Jurkat, Clone E6-1 (cell line): ENCODE measurements around the gene ORMDL2.
"Not testable (repeated sequence)": the region's sequence is repeated elsewhere in the genome, so short reads cannot be mapped to it uniquely, and the experiment has no call there.

ENCODE experiments used
- DNase-seq: peaks from one replicate; pipeline ENCODE4 v3.0.0-alpha.2; 2011; ENCODE audit warnings: low read depth, low spot score
- H3K4me3 ChIP-seq: 2 replicates; pipeline ENCODE4 v1.5.1; 2011; ENCODE audit warnings: mild to moderate bottlenecking, low read length, control low read depth, moderate library complexity

Gene ORMDL2

DNA sequence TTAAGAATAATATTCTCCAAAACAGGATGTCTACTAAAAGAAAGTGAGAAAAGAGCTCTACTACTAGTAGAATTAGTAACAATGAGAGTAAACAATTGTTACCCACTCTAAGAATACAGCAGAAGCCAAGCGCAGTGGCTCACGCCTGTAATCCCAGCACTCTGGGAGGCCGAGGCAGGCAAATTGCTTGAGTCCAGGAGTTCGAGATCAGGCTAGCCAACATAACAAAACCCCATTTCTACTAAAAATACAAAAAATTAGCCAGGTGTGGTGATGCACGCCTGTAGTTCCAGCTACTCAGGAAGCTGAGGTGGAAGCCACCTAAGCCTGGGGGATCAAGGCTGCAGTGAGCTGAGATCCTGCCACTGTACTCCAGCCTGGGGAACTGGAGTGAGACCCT lies 6.9 kb downstream of the ORMDL2 start:
- no peak overlapping the region for H3K4me3 ChIP-seq
- DNase-seq = no peak

- no peak for DNase-seq
- no peak overlapping the region for H3K4me3 ChIP-seq
Observed at GRCh38 chr12:55827806-55828205, 10.0 kb downstream of the ORMDL2 start.

GRCh38 chr12:55828357-55828756 lies 10.5 kb downstream of the ORMDL2 start:
- DNase-seq = no peak
- peak overlapping the region; percentile 73 for H3K4me3 ChIP-seq

DNA sequence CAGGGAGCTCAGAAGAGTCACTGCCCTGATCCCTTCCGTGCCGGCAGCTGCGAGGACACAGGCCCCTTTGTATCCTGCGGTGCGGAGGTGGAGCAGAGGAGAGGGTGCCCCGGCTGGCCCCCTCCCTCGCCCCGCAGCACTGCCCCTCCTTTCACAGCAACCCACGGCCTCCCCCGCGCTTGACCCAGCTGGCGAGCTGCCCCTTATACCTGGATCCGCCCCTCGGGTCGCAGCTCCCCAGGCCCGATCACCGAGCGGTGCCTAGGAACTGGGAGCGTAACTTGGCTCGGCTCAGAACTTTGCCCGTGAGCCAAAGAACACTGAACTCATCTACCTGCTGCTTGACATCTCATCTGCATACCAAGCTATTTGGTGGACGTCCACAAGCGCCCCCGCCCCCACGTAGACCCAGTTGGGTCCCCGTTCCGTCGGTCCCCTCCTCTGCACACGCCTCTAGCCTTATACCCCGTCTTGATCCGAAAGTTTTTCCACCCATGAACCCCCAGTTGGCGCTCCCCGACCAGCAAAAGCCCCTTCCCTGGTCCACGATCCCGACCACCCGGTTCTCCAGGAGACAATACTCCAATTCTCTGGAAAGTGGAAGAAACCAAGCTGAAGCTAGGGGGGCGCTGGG lies 12.2 kb downstream of the ORMDL2 start:
- peak overlapping the region; percentile 73 for H3K4me3 ChIP-seq
- DNase-seq = no peak

DNA sequence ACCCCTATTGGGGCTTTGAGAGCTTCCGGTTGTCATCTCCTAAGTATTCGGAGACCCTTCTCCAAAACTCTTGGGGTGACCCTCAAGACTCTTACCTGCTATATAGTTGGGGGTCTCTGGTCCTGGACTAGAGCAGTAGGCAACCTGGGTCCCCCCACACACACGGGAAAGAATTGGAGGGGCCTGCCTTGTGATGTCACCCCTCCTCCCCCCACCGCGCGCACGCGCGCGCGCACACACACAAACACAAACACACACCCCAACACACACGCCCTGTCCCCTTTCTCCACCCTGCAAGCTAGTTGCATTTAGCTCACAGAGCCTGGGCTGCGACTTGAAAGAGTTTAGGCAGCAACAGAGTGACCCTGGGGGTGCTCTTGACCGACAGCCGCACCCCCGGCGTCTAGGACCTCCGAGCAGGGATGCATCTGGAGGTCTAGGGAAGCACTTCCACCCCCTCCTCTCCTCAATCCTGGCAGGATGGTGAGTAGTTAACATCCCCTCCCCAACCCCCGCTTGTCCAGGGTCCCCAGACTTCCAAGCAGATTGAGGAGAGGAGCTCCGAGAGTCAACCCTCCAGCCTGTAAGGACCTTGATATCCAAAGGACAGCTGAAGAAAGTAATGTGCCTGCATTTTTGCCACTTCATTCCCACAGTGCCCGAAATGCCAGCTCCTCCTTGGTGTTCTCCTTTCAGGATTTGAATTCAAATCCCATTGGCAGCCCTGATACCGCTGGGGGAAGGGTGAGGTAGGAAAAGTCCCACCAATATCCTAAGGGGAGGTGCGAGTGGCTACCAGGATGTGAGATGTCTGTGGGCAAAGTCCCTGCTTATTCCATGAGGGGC lies 13.0 kb downstream of the ORMDL2 start:
- DNase-seq = no peak
- peak overlapping the region; percentile 73 for H3K4me3 ChIP-seq

- H3K4me3 ChIP-seq = no peak overlapping the region
- DNase-seq = no peak
Observed at GRCh38 chr12:55831447-55831815, 13.6 kb downstream of the ORMDL2 start.

DNA sequence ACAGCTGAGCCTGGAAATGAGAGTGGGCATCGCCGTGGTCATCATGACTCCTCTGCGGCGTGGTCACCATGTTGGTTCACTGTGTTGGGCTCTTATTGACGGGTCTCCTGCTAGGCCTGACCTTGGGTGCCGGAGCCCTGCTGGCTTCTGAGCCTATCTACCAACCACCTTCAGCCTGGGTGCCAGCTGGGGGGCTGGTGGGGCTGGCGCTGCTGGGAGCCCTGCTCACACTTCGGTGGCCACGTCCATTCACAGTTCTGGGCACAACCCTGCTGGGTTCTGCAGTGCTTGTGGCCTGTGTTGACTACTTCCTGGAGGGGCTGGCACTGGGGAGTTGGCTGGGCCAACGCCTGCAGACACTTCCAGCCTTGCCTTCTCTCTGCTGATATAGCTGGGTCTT lies 15.2 kb downstream of the ORMDL2 start:
- no peak overlapping the region for H3K4me3 ChIP-seq
- no peak for DNase-seq

- not testable (repeated sequence) for H3K4me3 ChIP-seq, DNase-seq
Observed at GRCh38 chr12:55834400-55834799, 16.6 kb downstream of the ORMDL2 start.

GRCh38 chr12:55838361-55838760 lies 20.5 kb downstream of the ORMDL2 start:
- H3K4me3 ChIP-seq = no peak overlapping the region
- DNase-seq = no peak

DNA sequence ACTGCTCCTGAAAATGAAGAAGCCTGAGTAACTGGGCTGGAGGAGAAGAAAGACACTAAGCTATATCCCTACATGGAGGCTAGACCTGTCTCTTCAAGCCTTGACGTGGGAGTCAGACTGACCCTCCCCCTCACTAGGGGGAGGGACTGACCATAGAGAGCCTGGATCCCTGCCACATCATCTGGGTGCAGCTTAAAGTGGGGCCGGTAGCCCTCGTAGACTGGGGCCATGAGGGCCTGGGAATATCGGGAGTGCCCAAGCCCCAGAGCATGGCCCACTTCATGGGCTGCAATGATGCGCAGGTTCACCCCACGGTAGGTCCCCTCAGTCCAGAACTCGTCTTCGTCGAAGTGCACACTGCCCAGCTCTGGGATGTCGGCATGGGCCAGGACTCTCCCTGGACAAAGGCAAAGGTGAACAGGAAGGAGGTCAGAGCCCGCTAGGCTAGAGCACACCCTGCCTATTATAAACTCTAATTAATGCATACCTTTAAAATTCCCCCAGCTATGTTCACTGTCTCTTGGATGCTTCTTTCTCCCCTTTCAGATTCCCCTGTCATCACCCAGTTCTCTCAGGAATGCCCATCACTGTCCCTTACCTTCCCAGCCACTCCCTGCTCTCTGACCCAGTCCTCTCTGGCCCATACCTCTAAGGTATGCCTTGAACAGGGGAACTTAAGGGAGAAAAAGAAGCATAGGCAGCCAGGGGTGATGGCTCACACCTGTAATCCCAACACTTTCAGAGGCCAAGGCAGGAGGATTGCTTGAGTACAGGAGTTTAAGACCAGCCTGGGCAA lies 21.7 kb downstream of the ORMDL2 start:
- no peak for DNase-seq
- H3K4me3 ChIP-seq = no peak overlapping the region

GRCh38 chr12:55840581-55841351 lies 22.9 kb downstream of the ORMDL2 start:
- H3K4me3 ChIP-seq = no peak overlapping the region

GRCh38 chr12:55842681-55843429 lies 25.0 kb downstream of the ORMDL2 start, which contains the start of gene MMP19:
Gene MMP19, minus strand, starts transcription at chr12:55842936. Its CDS starts 106 bp downstream, at chr12:55842830.
- DNase-seq = no peak
- H3K4me3 ChIP-seq = no peak within 1 kb of the TSS

More at GRCh38 chr12:55840581-55841351, 22.9 kb downstream of the ORMDL2 start:
- DNase-seq = no peak

DNA sequence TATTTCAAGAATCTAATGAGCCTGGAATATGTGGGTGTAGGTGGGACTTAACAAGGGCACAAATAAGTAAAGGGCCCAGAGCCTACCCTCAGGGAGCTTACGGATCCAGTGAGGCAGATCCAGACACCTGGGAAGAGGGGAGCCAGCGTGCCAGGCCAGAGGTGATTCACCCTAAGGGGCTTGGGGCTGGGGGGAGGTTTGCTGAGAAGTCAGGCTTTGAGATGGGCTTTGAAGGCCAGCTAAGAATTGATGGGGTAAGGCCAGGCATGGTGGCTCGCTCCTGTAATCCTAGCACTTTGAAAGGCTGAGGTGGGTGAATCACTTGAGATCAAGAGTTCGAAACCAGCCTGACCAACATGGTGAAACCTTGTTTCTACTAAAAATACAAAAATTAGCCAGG lies 25.6 kb downstream of the ORMDL2 start:
- DNase-seq = no peak

GRCh38 chr12:55844961-55845360 lies 27.1 kb downstream of the ORMDL2 start:
- DNase-seq = no peak
- no peak overlapping the region for H3K4me3 ChIP-seq

More for the DNA sequence above, 25.6 kb downstream of the ORMDL2 start:
- no peak overlapping the region for H3K4me3 ChIP-seq

- H3K4me3 ChIP-seq = no peak overlapping the region
- no peak for DNase-seq
Observed at GRCh38 chr12:55845361-55845760, 27.5 kb downstream of the ORMDL2 start.

DNA sequence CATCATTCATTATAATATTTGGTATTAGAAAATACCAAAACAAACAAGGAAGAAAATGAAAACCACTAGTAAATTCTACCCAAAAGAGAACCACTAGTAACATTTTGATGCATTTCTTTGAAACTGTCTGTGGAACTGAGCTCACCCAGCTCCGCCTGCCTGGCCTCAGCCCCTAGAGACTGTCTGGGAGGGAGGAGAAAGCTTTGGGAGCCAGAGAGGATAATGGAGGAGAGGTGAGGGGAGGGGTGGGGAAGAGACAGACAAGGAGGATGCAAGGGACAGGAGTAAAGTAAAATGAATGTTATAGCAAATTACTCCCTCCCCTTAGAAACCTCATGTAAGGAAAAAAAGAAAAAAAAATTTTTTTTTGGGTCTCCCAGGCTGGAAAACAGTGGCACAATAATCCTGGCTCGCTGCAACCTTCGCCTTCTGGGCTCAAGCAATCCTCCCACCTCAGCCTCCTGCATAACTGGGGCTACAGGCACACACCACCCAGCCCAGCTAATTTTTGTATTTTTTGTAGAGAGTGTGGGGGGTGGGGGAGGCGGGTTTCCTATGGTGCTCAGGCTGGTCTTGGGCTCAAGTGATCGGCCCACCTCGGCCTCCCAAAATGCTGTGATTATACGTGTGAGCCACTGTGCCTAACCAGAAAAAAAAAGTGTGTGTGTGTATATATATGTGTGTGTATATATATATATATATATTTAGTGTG lies 28.1 kb downstream of the ORMDL2 start:
- no peak for DNase-seq
- H3K4me3 ChIP-seq = no peak overlapping the region

GRCh38 chr12:55847033-55847432 lies 29.2 kb downstream of the ORMDL2 start:
- DNase-seq = no peak
- no peak overlapping the region for H3K4me3 ChIP-seq
